Activated T-cell treated with anti-CD3 and anti-CD28 coated beads, Interleukin-2, amount 50 U/mL, for 4 hours (primary cell): Measurements from ENCODE around the gene FERMT1. TPM values are rescaled to one million over a fixed set of nuclear protein-coding genes. Genes with fewer than 3 reads are reported as not detected.
"Not testable (repeated sequence)": the region's sequence is repeated elsewhere in the genome, so short reads cannot be mapped to it uniquely, and the experiment has no call there.

Experiments used
- ATAC-seq, 2 donors: fragments of 200-7000 bp; cut with Tn5 transposase; one replicate each; pipeline ENCODE4 v1.10.0; 2021
- DNase-seq: peaks from one replicate; pipeline ENCODE4 v3.0.0-alpha.2; 2020
- H3K27me3 Mint-ChIP-seq: one replicate; pipeline ENCODE4 v1.8.0; 2021; ENCODE audit warnings: low read depth, mixed read lengths
- H3K36me3 Mint-ChIP-seq: one replicate; pipeline ENCODE4 v1.8.0; 2022; ENCODE audit warnings: mixed read lengths; ENCODE audit not compliant: insufficient read depth
- H3K4me1 Mint-ChIP-seq: one replicate; pipeline ENCODE4 v1.8.0; 2021; ENCODE audit warnings: low read depth, mixed read lengths
- H3K4me3 Mint-ChIP-seq: one replicate; pipeline ENCODE4 v1.8.0; 2021; ENCODE audit warnings: mild to moderate bottlenecking, moderate library complexity, mixed read lengths
- H3K9me3 Mint-ChIP-seq: one replicate; pipeline ENCODE4 v1.8.0; 2021; ENCODE audit warnings: mixed read lengths
- total RNA-seq, 3 donors: library from RNA; stranded (reverse); gene quantifications; one replicate each; pipeline ENCODE4 v1.2.1, GENCODE V29; 2021

The FERMT1 gene
- total RNA-seq, 3 donors from 2014 or later, result 0.08 to 0.51 (median 0.27) TPM

DNA sequence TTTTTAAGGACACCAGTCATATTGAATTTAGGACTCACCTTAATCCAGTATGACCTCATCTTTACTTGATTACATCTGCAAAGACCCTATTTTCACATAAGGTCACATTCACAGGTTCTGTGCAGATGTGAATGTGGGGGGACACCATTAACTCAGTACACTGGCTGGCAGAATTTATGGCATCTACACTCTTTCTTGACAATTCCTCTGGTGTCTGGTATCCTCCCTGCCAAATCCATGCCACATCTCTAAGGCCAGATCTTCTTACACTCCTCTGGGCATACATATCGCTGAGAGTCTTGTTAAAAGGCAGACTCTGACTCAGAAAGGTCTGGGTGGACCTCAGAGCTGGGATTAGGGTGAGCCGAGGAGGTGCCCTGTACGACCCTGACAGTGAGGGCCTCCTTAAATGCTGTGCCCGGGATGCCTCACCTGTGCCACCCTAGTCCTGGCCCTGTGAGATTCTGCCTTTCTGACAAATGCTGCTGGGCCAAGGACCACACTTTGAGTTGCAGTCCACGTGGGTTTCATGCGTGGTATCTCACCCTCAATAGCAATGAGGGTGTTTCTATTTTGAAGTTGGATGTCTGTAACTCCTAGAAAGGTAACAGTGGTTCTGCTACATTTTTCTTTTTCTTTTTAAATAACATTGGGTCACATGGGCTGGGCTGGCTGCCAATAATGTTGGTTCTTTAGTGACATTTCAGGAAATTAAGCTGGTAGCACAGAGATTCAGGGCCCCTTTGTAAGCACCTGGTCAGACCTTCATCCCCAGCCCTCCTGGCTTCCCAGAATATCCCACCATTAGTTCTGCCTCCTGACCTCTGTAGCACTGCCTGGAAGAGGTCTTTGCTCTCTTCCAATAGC lies 51.8 kb downstream of the FERMT1 start:
- Mint-ChIP-seq H3K36me3 (no peaks in the 10 kb centered on the region), H3K4me1 (no peaks in the 10 kb centered on the region), H3K4me3 (no peak overlapping the region), H3K27me3 (no peaks in the 10 kb centered on the region), H3K9me3 (no peaks in the 10 kb centered on the region)
- DNase-seq, result no peak
- no peak for ATAC-seq

DNA sequence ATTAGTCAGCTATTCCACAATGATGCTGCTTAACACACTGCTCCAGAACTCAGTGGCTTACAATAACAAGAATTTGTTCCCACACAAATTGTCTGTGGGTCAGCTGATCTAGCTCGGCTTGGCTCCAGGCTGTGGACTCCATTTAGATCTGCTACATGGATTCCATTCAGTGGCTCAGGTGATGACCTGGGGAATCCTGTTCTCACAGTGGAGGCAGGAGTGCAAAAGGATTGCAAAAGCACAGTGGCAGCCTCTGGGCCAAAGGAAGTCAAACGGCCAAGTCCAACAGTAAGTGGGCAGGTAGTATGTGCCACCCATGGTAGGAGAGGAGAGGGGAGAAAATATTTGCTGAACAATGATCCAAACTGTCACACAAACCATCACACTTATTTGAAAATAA lies 53.2 kb downstream of the FERMT1 start:
- Mint-ChIP-seq H3K4me1 (no peaks in the 10 kb centered on the region), H3K4me3 (no peak overlapping the region), H3K27me3 (no peaks in the 10 kb centered on the region), H3K9me3 (no peaks in the 10 kb centered on the region), H3K36me3 (no peaks in the 10 kb centered on the region)
- DNase-seq, result no peak
- ATAC-seq, result no peak

DNA sequence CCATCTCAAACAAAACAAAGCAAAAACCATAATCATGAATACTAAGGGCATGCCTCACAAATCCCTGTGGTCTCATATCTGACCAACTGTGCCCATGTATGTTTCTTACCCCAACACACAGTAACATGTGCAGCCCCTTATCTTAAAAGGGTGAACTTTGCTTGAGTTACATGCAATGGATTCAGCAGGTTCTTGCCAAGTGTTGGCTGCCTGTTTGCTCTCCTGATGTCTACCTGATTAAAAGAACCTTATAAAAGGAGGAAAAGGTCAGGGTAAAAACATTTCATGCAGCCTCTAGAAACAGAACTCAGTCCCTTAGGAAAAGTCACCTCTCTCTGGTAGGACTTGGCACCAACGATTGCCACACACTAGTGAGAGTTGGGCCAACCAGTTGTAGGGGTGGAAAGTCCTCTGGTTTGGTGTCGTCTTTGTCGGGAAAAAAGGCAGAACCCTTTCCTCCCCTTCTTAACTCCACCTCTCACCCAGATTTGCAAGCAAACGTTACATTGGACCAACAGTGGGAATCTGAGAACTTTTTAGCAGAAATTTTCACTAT lies 55.0 kb downstream of the FERMT1 start:
- Mint-ChIP-seq H3K36me3 (no peaks in the 10 kb centered on the region), H3K4me3 (no peak overlapping the region), H3K9me3 (no peaks in the 10 kb centered on the region), H3K27me3 (no peaks in the 10 kb centered on the region), H3K4me1 (no peaks in the 10 kb centered on the region)
- DNase-seq (no peak), ATAC-seq (no peak)

DNA sequence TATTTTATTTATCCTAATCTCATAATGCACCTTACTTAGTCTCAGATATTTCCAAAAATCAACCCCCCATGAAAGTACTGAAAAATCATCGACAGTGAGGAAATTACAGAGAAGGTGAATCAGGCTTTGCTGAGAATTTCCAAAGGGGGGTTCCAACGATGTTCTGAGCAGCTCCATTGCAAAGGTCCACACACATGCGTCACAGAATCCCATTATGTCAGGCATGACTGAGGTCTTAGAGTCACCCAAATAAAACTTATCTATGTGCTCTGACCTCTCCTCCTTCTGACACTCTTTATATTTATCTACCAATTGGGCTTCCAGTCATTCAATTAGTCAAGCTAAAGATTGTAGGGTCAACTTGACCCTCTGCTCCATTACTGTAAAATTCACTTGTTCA lies 56.2 kb downstream of the FERMT1 start:
- Mint-ChIP-seq H3K4me3 (no peak overlapping the region), H3K4me1 (no peaks in the 10 kb centered on the region), H3K27me3 (no peaks in the 10 kb centered on the region), H3K36me3 (no peaks in the 10 kb centered on the region), H3K9me3 (no peaks in the 10 kb centered on the region)
- ATAC-seq (no peak), DNase-seq (no peak)

DNA sequence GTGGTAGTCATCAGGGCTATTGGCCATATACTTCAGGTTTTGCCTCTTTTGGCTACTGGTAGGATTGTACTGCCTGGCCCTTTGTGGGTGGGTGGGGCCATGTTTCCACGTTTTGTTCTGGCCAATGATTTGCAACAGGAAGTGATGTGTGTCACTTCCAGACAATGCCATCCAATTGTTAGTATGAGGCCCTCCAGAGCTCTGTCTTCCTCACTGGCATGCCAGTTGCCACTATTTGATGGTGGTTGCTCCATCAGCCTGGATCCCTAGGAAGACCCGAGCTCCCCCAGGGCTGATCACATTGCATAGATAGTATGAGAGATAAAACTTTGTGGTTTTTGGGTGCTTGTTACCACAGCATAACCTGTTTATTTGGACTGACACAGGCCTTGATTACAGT lies 61.3 kb downstream of the FERMT1 start:
- no peak for DNase-seq
- Mint-ChIP-seq H3K27me3 (peaks cover 4% of the 10 kb centered on the region), H3K36me3 (no peaks in the 10 kb centered on the region), H3K9me3 (no peaks in the 10 kb centered on the region), H3K4me3 (no peak overlapping the region), H3K4me1 (peaks cover 2% of the 10 kb centered on the region)
- no peak for ATAC-seq

DNA sequence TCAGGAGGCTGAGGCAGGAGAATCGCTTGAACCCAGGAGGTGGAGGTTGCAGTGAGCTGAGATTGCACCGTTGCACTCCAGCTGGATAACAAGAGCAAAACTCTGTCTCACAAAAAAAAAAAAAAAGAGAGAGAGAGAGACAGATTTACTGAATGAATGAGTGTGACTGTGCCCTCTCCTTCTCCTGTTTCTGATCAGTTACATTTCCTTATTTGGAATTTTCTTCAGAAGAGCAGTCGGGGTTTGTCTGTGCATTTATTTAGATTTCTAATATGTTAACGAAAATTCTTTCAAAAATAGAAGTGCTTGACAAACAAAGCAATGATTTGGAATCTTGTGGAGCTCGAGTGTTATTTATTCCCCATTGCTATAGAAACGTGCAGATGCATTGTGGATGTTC lies 62.6 kb downstream of the FERMT1 start:
- no peaks in the 10 kb centered on the region for H3K9me3 Mint-ChIP-seq
- H3K36me3 Mint-ChIP-seq, result no peaks in the 10 kb centered on the region
- DNase-seq (no peak), ATAC-seq (no peak)
- H3K4me1 Mint-ChIP-seq, result peaks cover 2% of the 10 kb centered on the region
- H3K27me3 Mint-ChIP-seq, result peaks cover 6% of the 10 kb centered on the region
- no peak overlapping the region for H3K4me3 Mint-ChIP-seq

DNA sequence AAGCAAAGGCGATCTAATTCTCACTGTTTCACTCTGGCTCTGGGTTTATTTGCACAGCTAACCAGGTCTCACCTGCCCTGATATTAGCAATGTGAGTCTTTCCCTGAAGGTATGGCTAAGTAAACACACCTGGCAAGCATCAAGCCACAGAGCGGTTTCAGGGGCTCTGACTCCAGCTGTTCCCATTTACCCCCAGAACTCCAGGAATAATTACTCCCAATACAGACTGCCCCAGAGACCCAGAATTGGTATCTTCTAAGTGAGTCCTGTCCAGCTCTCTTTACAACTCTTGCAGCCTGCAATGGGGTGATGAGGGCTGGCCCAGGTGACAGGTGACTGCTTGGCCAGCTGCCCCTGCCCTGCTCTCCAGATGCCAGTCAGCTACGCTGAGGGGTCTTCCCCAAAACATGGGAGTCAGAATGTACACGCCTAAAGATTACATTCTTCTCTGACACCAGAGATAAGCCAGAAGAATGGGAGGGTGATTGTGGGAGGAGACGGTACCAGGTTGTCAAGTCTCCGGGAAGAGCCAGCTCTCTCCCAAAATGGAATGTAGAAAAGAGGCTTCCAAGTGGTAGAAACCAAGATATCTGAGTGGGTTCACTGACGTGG lies 64.0 kb downstream of the FERMT1 start:
- no peaks in the 10 kb centered on the region for H3K9me3 Mint-ChIP-seq
- H3K4me1 Mint-ChIP-seq, result peaks cover 2% of the 10 kb centered on the region
- peaks cover 14% of the 10 kb centered on the region for H3K27me3 Mint-ChIP-seq
- H3K36me3 Mint-ChIP-seq, result no peaks in the 10 kb centered on the region
- ATAC-seq (no peak), DNase-seq (no peak)
- H3K4me3 Mint-ChIP-seq, result no peak overlapping the region

DNA sequence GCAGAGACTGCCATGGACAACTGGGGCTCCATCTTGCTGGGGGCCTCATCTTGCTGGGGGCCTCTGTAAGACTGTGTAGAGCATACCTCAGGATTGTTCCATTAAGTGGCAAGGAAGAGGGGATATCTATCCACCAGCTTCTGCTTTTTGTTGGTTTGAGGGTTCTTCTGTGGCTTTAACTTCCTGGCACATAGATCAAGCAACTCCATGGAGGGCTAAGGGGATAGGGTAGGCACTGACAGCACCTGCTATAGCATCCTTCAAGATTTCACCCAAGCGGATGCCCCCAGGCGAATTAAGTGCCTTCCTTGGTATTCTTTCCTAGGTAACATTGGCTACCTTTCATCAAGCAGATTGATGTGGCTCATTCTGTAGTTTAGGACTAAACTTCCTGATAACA lies 65.1 kb downstream of the FERMT1 start:
- peaks cover 22% of the 10 kb centered on the region for H3K27me3 Mint-ChIP-seq
- no peak overlapping the region for H3K4me3 Mint-ChIP-seq
- ATAC-seq (no peak), DNase-seq (no peak)
- H3K36me3 Mint-ChIP-seq, result no peaks in the 10 kb centered on the region
- no peaks in the 10 kb centered on the region for H3K9me3 Mint-ChIP-seq
- peaks cover 6% of the 10 kb centered on the region for H3K4me1 Mint-ChIP-seq

DNA sequence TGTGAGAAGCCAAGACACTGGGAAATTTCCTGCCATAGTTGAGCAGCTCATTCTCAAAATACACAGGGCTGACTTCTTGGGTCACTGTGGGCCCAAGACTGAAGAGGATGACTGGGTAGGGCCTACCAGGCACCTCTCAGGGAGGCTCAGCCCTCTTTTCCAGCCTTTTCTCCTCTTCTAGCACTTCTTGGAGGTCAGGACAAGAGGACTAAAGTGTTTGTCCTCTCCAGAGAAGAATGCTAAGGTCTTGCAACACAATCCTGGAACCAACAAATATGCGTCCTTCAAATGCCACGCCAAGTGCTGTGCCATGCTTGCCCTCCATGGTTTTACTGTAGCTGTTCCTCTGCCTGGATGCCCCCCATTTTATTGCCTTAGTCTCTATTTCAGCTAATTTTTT lies 65.7 kb downstream of the FERMT1 start:
- peaks cover 23% of the 10 kb centered on the region for H3K27me3 Mint-ChIP-seq

DNA sequence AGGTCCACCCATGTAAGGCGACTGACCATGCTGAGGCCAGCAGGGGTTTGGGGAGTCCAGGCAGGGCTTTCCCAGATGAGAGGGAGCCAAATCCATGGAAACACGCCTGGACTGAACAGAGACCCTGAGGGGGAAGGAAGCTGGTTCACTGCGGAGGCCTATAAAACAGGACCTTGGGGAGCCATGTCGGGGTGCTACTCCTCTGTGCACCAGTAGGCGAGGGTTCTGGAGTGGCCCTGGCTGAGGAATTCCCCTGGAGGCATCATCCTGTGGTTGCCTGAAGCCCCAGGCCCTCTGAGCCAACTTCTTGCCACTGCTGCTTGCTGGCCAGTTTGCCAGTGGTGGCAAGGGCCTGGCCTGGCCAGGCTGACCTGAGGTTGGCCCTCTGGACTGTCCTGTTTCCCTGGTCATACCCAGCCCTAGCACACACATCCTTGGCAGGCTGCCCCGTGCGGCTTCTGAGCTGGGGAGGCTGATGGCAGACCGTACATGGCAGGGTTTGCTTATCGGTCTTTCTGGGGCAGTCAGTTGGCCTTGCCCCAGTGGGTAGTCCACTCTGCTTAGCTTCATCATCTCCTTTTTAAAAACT lies 66.8 kb downstream of the FERMT1 start:
- H3K4me1 Mint-ChIP-seq, result peaks cover 7% of the 10 kb centered on the region
- H3K4me3 Mint-ChIP-seq, result no peak overlapping the region
- ATAC-seq (no peak), DNase-seq (no peak)
- no peaks in the 10 kb centered on the region for H3K9me3 Mint-ChIP-seq
- peaks cover 32% of the 10 kb centered on the region for H3K27me3 Mint-ChIP-seq
- H3K36me3 Mint-ChIP-seq, result no peaks in the 10 kb centered on the region

More for the DNA sequence above, 65.7 kb downstream of the FERMT1 start:
- Mint-ChIP-seq H3K4me3 (no peak overlapping the region), H3K36me3 (no peaks in the 10 kb centered on the region), H3K4me1 (peaks cover 6% of the 10 kb centered on the region), H3K9me3 (no peaks in the 10 kb centered on the region)
- no peak for DNase-seq
- no peak for ATAC-seq

DNA sequence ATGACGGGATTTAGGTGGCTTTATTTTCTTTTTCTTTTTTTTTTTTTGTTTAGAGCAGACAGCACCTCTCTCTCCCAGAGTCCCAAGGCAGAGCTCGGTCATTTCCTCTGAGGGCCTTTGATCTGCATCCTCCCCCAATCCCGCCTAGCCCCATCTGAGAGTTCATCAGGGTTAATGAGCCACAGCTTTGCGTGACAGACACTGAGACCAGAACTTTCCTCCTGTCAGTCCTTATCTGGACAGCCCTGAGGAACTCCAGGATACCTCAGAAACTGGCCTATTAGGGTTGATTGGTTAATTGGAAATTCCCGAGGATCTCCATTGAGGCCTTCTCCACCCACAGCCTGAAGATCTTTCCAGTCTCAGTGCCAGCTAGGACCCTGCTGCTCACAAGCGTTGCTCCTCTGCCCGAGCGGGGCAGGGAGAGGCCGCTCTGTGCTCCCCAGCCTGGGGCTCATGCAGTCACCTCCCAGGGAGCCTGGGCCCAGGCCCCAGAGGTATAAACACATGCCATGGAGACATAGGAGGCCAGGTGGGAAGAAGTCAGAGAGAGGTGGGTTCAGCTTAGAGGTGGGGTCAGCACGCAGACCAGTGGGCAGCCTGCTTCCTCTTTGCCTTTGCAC lies 67.6 kb downstream of the FERMT1 start:
- DNase-seq, result no peak
- Mint-ChIP-seq H3K9me3 (no peaks in the 10 kb centered on the region), H3K36me3 (peaks cover 2% of the 10 kb centered on the region), H3K4me3 (no peak overlapping the region), H3K4me1 (peaks cover 6% of the 10 kb centered on the region), H3K27me3 (peaks cover 40% of the 10 kb centered on the region)
- no peak for ATAC-seq

DNA sequence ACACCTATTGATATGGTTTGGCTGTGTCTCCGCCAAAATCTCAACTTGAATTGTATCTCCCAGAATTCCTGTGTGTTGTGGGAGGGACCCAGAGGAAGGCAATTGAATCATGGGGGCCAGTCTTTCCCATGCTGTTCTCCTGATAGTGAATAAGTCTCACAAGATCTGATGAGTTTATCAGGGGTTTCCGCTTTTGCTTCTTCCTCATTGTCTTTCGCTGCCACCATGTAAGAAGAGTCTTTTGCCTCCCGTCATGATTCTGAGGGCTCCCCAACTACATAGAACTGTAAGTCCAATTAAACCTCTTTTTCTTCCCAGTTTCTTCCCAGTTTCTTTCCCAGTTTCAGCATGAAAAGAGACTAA lies 68.2 kb downstream of the FERMT1 start:
- not testable (repeated sequence) for H3K36me3 Mint-ChIP-seq, ATAC-seq, H3K4me1 Mint-ChIP-seq, H3K4me3 Mint-ChIP-seq, DNase-seq, H3K9me3 Mint-ChIP-seq
- peaks cover 41% of the 10 kb centered on the region for H3K27me3 Mint-ChIP-seq

DNA sequence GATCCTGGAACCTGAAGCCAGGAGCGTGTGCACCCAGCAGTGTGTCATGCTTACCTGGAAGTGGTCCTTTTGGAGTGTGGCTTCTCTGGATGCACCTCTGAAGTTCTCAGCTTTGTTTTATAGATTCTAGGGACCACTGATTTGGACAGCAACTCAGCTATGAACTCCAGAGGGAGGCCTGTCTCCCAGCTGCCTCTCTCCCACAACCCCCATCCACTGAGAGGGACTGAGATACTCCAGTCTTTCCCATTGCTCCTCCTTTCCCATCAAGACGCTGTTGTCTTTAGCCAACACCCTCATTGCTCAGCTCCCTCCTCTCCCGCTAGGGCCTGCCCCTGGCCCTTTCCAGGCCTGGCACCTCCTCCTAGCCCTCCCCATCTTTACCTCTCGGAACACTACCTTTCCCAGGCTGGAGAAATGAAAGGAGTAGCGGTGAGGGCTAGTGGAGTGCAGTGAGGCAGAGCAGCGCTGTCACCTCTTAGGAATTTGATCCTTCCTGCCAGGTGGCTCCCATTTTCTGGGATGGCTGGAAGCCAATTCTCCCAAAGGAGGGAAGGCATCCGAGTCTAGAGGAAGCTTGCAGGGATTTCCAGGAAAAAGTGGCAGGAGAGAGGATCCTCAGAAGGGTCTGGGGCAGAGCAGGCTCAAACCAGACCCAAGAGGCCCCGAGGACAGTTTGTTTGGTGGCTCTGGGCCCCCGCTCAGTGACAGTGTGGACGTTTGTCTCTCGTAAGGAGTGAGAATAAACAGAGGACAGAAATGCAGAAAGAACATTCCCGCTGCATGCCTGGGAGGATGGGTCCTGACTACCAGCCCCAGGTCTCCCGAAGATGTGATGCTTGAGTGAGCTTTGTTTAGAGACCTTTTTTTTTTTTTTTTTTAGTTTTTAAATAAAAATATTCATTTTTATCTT lies 68.8 kb downstream of the FERMT1 start, which contains the start of gene LRRN4:
TSS of gene LRRN4 (minus strand) at position 285 of the 913 bp plus-strand sequence. CDS start 1,261 bp downstream, outside the sequence.
- Mint-ChIP-seq H3K27me3 (peaks cover 41% of the 10 kb centered on the region), H3K36me3 (peaks cover 2% of the 10 kb centered on the region), H3K9me3 (no peaks in the 10 kb centered on the region), H3K4me1 (peaks cover 6% of the 10 kb centered on the region), H3K4me3 (no peak within 1 kb of the TSS)
- ATAC-seq (no peak), DNase-seq (no peak)
